Heart left ventricle (tissue), 16 donors: ENCODE data around the gene CDH12. TPM values are rescaled to one million over a fixed set of nuclear protein-coding genes. Genes with fewer than 3 reads are reported as not detected.

Experiments
- ATAC-seq, 4 donors: fragments of 200-7000 bp; cut with Tn5 transposase; one replicate each; pipeline ENCODE4 v1.9.1; 2020 to 2022; ENCODE audit warnings: moderate library complexity in 4 of 4, mild to moderate bottlenecking in 3 of 4, moderate number of reproducible peaks in 1 of 4
- DNase-seq, 5 donors: peaks; one replicate each; pipeline ENCODE4 v3.0.0-alpha.2; 2020
- H3K27ac ChIP-seq, 12 donors: fragments of 200-600 bp; sonication (generic) in 4 of 12; one replicate each; pipeline versions ENCODE4 v1.5.0 to v1.8.0; 2016 to 2022; ENCODE audit warnings: mild to moderate bottlenecking in 2 of 12
- H3K27me3 ChIP-seq, 9 donors: fragments of 200-600 bp; sonication (generic) in 2 of 9; one replicate each; pipeline versions ENCODE4 v1.5.1 to v1.8.0; 2016 to 2022; ENCODE audit warnings: mild to moderate bottlenecking in 3 of 9
- H3K36me3 ChIP-seq, 9 donors: fragments of 200-600 bp; sonication (generic) in 2 of 9; one replicate each; pipeline versions ENCODE4 v1.5.0 to v1.8.0; 2018 to 2022; ENCODE audit warnings: mild to moderate bottlenecking in 2 of 9
- H3K4me1 ChIP-seq, 12 donors: fragments of 200-600 bp; sonication (generic) in 4 of 12; one replicate each; pipeline versions ENCODE4 v1.5.0 to v1.8.0; 2016 to 2022; ENCODE audit warnings: mild to moderate bottlenecking in 3 of 12
- H3K4me3 ChIP-seq, 12 donors: fragments of 200-600 bp; sonication (generic) in 4 of 12; one replicate each; pipeline versions ENCODE4 v1.5.0 to v1.8.0; 2017 to 2022; ENCODE audit warnings: mild to moderate bottlenecking in 9 of 12, moderate library complexity in 4 of 12
- H3K9me3 ChIP-seq, 12 donors: fragments of 200-600 bp; sonication (generic) in 4 of 12; one replicate each; pipeline versions ENCODE4 v1.5.0 to v1.8.0; 2016 to 2022; ENCODE audit warnings: mild to moderate bottlenecking in 1 of 12
- CTCF ChIP-seq, 12 donors: fragments of 200-600 bp; sonication (generic) in 4 of 12; IDR thresholded peaks; one replicate each; pipeline versions ENCODE4 v1.5.0 to v1.8.0; 2018 to 2022; ENCODE audit warnings: antibody characterized with exemption in 12 of 12, mild to moderate bottlenecking in 5 of 12
- POLR2A ChIP-seq, 2 donors: fragments of 450-650 bp; IDR thresholded peaks; one replicate each; pipeline ENCODE4 v1.6.1; 2017; ENCODE audit warnings: antibody characterized with exemption in 2 of 2, mild to moderate bottlenecking in 2 of 2, moderate library complexity in 2 of 2
- WGBS, 4 donors: extraction: QIAGEN DNeasy Blood & Tissue Kit in 2 of 4; methylation state at CpG; one replicate each; pipeline versions ENCODE4 v1.1.5 to v1.1.7; 2013 to 2018; 5-methylcytosine and 5-hydroxymethylcytosine counted together
- intact Hi-C, 10 donors: fragments of 100-400 bp; cut with DNase I; formaldehyde crosslinking; loops; one replicate each; pipeline versions ENCODE4 v1.11.1 to v1.14.2; 2022
- polyA plus RNA-seq, 2 donors: library from polyadenylated mRNA; stranded (reverse); fragments of 200-250 nt; gene quantifications; one replicate each; pipeline ENCODE4 v1.2.3, GENCODE V29; 2013
- total RNA-seq, 9 donors: library from RNA; depleted of rRNA in 2 of 9; stranded (reverse); fragments of >200 nt in 2 of 9; fragmentation: NEBNext Ultra II Directional in 3 of 9; extraction: Animal tissue kit (Norgen Biotek cat#: 25700) in 3 of 9; gene quantifications; one replicate each; pipeline versions ENCODE4 v1.1.0 to v1.2.4, GENCODE V29; 2016 to 2023
- donor health status: ischemic (EF 13 %, LVEDD 7.1; RV severe dilation, severe dysfunction).
- donor health status: healthy with polysubstance abuse.
- donor health status: DM: no; HTN: yes; CAD: no.
- donor health status: DM: no; HTN: no; CAD: no.
- donor health status: ischemic (EF 25% LVEDD 6.9; RV normal size, moderate dysfunction).
- donor health status: ischemic (EF 25% LVEDD 5.7; RV mildly dilated, moderate dysfunction).
- donor health status: healthy.
- donor health status: DM: yes; HTN: yes; CAD: no.
- donor health status: ischemic (EF 35%, LVEDD 5.7; RV mildly dilated, moderate dysfunction).
- donor health status: nonischemic (EF 11% LVEDD 7.7; RV severe dilation, severe dysfunction).
- donor health status: DM: yes; HTN: yes; CAD: no.
- donor health status: PGD.
- donor health status: ischemic (EF 29% LVEDD 5.4; RV normal size, mild dysfunction).
- donor health status: nonischemic (EF 23%, LVEDD 6.1; RV moderate dilation, normal function).

Gene CDH12
- total and polyA plus RNA-seq, 11 donors, result 0.11 TPM; not detected in 10

- ATAC-seq, result no peak
- no peaks in the 10 kb centered on the region for H3K9me3 ChIP-seq
These were observed 973.0 kb downstream of the CDH12 start for GRCh38 chr5:21880164-21880563.

GRCh38 chr5:21862986-21863385 lies 990.2 kb downstream of the CDH12 start:
- Histone ChIP-seq H3K9me3 (peaks cover 0 to 4% (median 0%) of the 10 kb centered on the region in 12 donors), H3K27me3 (no peaks in the 10 kb centered on the region), H3K27ac (no peak overlapping the region), H3K4me1 (no peaks in the 10 kb centered on the region), H3K36me3 (no peaks in the 10 kb centered on the region), H3K4me3 (no peak overlapping the region)
- intact Hi-C loops, result no loop called here
- no peak for ATAC-seq
- 44 to 50% (median 45%) methylated on average over 3 of the region's 3 CpGs for WGBS, 4 donors
- TF ChIP-seq CTCF (IDR thresholded peaks at IDR 0.05), result no peak
- no peak for TF ChIP-seq POLR2A (IDR thresholded peaks at IDR 0.05)
- no peak for DNase-seq

More at GRCh38 chr5:21880164-21880563, 973.0 kb downstream of the CDH12 start:
- 80 to 89% (median 86%) methylated on average over 2 of the region's 2 CpGs for WGBS, 4 donors
- Histone ChIP-seq H3K36me3 (no peaks in the 10 kb centered on the region), H3K4me3 (no peak overlapping the region), H3K27me3 (no peaks in the 10 kb centered on the region), H3K27ac (no peak overlapping the region), H3K4me1 (no peaks in the 10 kb centered on the region)
- no peak for TF ChIP-seq POLR2A (IDR thresholded peaks at IDR 0.05)
- TF ChIP-seq CTCF (IDR thresholded peaks at IDR 0.05), result no peak
- DNase-seq, result no peak
- intact Hi-C loops, result no loop called here

- Histone ChIP-seq H3K36me3 (no peaks in the 10 kb centered on the region), H3K4me3 (no peak overlapping the region), H3K27ac (no peak overlapping the region), H3K4me1 (no peaks in the 10 kb centered on the region), H3K9me3 (no peaks in the 10 kb centered on the region), H3K27me3 (no peaks in the 10 kb centered on the region)
- DNase-seq (no peak), ATAC-seq (no peak)
- intact Hi-C loops, result no loop called here
- WGBS, 4 donors, result 42 to 55% (median 52%) methylated on average over 2 of the region's 2 CpGs
- no peak for TF ChIP-seq CTCF (IDR thresholded peaks at IDR 0.05)
- no peak for TF ChIP-seq POLR2A (IDR thresholded peaks at IDR 0.05)
These were observed 994.7 kb downstream of the CDH12 start for GRCh38 chr5:21858441-21858840.

- no peaks in the 10 kb centered on the region for H3K36me3 ChIP-seq
- whole genome bisulfite sequencing, 4 donors, result 74 to 81% (median 78%) methylated on average over 3 of the region's 3 CpGs
- DNase-seq, result no peak
- intact Hi-C loops, result no loop called here
- H3K4me3 ChIP-seq, result no peak overlapping the region
- no peaks in the 10 kb centered on the region for H3K27me3 ChIP-seq
- no peaks in the 10 kb centered on the region for H3K9me3 ChIP-seq
- TF ChIP-seq CTCF (IDR thresholded peaks at IDR 0.05) (no peak), POLR2A (IDR thresholded peaks at IDR 0.05) (no peak)
- ATAC-seq, result no peak
- H3K27ac ChIP-seq, result no peak overlapping the region
- H3K4me1 ChIP-seq, result no peaks in the 10 kb centered on the region
These were observed 996.2 kb downstream of the CDH12 start for GRCh38 chr5:21856987-21857386.
